ENCODE data around the gene HSPA12A.

Gene HSPA12A

GRCh38 chr10:116785282-116785681 lies 42.9 kb upstream of the HSPA12A start:
- ChIA-PET POLR2A (no interaction called here), CTCF (interaction anchor here (1.5 to 21.5 kb wide), 4 partner anchors 11 to 387 kb away, joined by 3 to 809 read pairs (median 359); no protein-coding TSS in a partner anchor)
- H3K4me3 ChIP-seq (ENCODE audit: low read depth, low read length): no peak overlapping the region
- DNase-seq (ENCODE audit: low read depth, low spot score): no peak
- no peak for TF ChIP-seq CTCF (IDR thresholded peaks at IDR 0.05; ENCODE audit: insufficient read depth, low read length, missing control alignments)

- CTCF ChIA-PET: interaction anchor here (1.6 to 21.5 kb wide), 4 partner anchors 12 to 387 kb away, joined by 8 to 809 read pairs (median 359); no protein-coding TSS in a partner anchor
- H3K4me3 ChIP-seq (ENCODE audit: low read depth, low read length): no peak overlapping the region
- no peak for TF ChIP-seq CTCF (IDR thresholded peaks at IDR 0.05; ENCODE audit: insufficient read depth, low read length, missing control alignments)
- POLR2A ChIA-PET: no interaction called here
- no peak for DNase-seq (ENCODE audit: low read depth, low spot score)
These were observed 42.3 kb upstream of the HSPA12A start for GRCh38 chr10:116784651-116785050.

- CTCF ChIA-PET: interaction anchor here (1.6 to 21.5 kb wide), 4 partner anchors 12 to 388 kb away, joined by 8 to 809 read pairs (median 359); no protein-coding TSS in a partner anchor
- H3K4me3 ChIP-seq (ENCODE audit: low read depth, low read length): no peak overlapping the region
- no peak for DNase-seq (ENCODE audit: low read depth, low spot score)
- no peak for TF ChIP-seq CTCF (IDR thresholded peaks at IDR 0.05; ENCODE audit: insufficient read depth, low read length, missing control alignments)
- POLR2A ChIA-PET: no interaction called here
These were observed 41.7 kb upstream of the HSPA12A start for GRCh38 chr10:116784035-116784434.

- no peak overlapping the region for H3K4me3 ChIP-seq (ENCODE audit: low read depth, low read length)
- ChIA-PET POLR2A (no interaction called here), CTCF (interaction anchor here (1.6 to 21.5 kb wide), 4 partner anchors 13 to 389 kb away, joined by 8 to 809 read pairs (median 359); no protein-coding TSS in a partner anchor)
- no peak for TF ChIP-seq CTCF (IDR thresholded peaks at IDR 0.05; ENCODE audit: insufficient read depth, low read length, missing control alignments)
- no peak for DNase-seq (ENCODE audit: low read depth, low spot score)
These were observed 40.8 kb upstream of the HSPA12A start for GRCh38 chr10:116783011-116783655.

- DNase-seq (ENCODE audit: low read depth, low spot score): no peak
- CTCF ChIA-PET: interaction anchor here (1.1 to 19.5 kb wide), 2 partner anchors 15 to 98 kb away, joined by 3 to 658 read pairs; no protein-coding TSS in a partner anchor
- no peak for TF ChIP-seq CTCF (IDR thresholded peaks at IDR 0.05; ENCODE audit: insufficient read depth, low read length, missing control alignments)
- POLR2A ChIA-PET: no interaction called here
- no peak overlapping the region for H3K4me3 ChIP-seq (ENCODE audit: low read depth, low read length)
These were observed 39.1 kb upstream of the HSPA12A start for GRCh38 chr10:116781370-116781884.

GRCh38 chr10:116780691-116781205 lies 38.4 kb upstream of the HSPA12A start:
- CTCF ChIA-PET: interaction anchor here (1.7 to 19.5 kb wide), 3 partner anchors 8 to 97 kb away, joined by 6 to 658 read pairs (median 72); no protein-coding TSS in a partner anchor
- no peak for TF ChIP-seq CTCF (IDR thresholded peaks at IDR 0.05; ENCODE audit: insufficient read depth, low read length, missing control alignments)
- H3K4me3 ChIP-seq (ENCODE audit: low read depth, low read length): no peak overlapping the region
- DNase-seq (ENCODE audit: low read depth, low spot score): no peak
- POLR2A ChIA-PET: no interaction called here

Measured in AG04449 (cell line).